GM18499 (cell line): ENCODE results near the gene RAB6A.
"Not testable (repeated sequence)": the region's sequence is repeated elsewhere in the genome, so short reads cannot be mapped to it uniquely, and the experiment has no call there.

Experiments
- ATAC-seq: cut with Tn5 transposase; IDR thresholded peaks from one replicate; pipeline ENCODE4 v1.9.1; 2021; ENCODE audit warnings: moderate number of reproducible peaks; ENCODE audit not compliant: insufficient read depth, unreplicated experiment

RAB6A gene

GRCh38 chr11:73729594-73730206 is 31.2 kb downstream of the RAB6A start:
- no peak for ATAC-seq

DNA sequence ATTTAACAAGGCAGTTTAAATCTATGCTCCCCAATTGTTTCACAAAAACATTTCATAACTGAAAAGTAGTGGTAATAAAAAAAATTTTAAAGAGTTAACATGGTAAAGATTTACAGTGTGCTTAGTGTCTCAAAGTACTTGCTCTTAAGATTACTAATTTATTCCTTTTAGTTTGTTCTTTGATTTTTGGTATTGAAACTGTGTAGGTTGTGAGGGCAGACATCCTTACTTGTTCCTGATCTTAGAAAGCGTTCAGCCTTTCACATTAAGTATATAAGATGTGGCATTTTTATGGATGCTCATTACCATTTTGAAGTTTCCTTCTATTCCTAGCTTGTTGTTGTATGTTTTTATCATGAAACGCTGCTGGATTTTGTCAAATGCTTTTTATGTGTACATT is 32.9 kb downstream of the RAB6A start:
- no peak for ATAC-seq

DNA sequence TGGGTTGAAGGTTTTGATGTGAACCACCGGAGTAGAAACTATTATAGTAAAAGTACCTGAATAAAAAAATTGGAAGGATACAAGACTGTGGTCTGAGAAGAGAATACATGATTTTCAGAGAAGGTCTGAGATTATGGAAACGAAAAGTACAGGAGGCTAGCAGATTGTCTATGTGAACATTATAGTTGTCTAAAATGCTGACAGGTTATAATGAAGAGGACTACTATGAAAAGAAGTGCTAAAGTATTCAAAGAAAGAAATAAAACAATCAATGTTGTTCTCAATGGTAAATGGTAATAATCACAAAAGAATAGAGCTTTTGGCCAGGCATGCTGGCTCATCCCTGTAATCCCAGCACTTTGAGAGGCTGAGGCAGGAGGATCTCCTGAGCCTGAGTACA is 34.0 kb downstream of the RAB6A start:
- no peak for ATAC-seq

DNA sequence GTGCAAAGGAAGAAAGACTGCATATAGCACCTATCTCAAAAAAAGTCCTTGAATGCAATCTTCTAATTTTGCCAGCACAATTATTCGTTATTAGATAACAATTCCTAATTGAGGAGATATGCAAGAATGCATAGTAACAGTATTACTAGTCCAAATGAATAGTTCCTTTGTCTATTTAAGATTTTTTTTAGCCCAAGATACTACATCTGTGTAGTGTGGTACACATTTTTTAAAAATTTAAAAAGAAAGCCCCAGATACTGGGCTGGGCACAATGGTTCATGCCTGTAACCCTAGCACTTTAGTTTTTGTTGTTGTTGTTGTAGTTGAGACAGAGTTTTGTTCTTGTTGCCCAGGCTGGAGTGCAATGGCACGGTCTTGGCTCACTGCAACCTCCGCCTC is 43.7 kb downstream of the RAB6A start:
- ATAC-seq = no peak

GRCh38 chr11:73716153-73717056 is 44.5 kb downstream of the RAB6A start:
- ATAC-seq = no peak

- ATAC-seq = no peak
Measured at GRCh38 chr11:73715541-73715940, 45.3 kb downstream of the RAB6A start.

- ATAC-seq = no peak
Measured at GRCh38 chr11:73710964-73711363, 49.9 kb downstream of the RAB6A start.

GRCh38 chr11:73705053-73705452 is 55.8 kb downstream of the RAB6A start:
- ATAC-seq = no peak

DNA sequence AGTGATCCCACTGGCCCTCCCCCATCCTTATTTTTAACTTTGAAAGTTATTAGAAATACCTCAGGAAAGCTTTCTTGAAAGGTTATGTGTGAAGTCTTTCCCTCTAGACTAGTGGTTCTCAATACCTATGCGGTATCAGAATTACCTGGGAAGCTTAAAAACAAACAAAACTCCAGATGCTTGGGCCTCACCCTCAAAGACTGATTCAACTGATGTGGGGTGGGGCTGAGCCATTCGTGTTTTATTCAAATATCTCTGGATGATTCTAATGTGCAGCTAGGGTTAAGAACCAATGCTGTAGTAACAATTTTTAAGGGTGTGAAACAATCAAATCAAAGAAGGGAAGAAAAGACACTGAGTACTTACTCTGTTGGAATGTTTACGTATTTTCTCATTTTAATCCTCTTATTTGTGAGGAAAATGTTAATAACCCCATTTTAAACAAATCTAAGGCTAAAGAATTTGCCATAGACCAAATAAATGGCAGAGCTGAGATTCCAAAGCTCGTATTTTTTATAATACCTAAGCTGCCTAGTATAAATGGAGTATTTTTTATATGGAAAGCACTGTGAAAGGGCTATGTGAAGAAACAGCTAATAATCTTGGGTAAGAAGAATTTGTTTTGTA is 66.9 kb downstream of the RAB6A start:
- ATAC-seq = no peak

GRCh38 chr11:73680687-73681086 is 80.2 kb downstream of the RAB6A start:
- ATAC-seq = no peak

DNA sequence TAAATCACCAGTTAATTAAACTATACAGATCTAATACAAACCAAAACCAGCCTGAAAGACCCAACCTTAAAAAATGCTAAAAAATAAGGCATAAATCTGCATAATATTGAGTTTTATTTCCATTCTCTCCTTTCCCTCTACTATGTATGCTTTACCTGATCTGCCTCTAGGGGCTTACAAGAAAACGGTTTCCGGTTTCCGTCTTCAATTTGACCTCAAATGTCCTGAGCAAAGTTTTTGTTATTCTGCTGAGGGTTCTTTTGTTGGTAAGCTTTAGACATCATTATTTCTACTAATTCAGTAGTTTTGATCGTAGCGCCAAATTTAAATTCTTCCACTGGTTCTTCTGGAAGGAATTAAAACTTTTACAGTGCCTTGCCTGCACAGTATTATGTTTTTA is 84.3 kb downstream of the RAB6A start:
- not testable (repeated sequence) for ATAC-seq

GRCh38 chr11:73671701-73672100 is 89.2 kb downstream of the RAB6A start:
- ATAC-seq = no peak

DNA sequence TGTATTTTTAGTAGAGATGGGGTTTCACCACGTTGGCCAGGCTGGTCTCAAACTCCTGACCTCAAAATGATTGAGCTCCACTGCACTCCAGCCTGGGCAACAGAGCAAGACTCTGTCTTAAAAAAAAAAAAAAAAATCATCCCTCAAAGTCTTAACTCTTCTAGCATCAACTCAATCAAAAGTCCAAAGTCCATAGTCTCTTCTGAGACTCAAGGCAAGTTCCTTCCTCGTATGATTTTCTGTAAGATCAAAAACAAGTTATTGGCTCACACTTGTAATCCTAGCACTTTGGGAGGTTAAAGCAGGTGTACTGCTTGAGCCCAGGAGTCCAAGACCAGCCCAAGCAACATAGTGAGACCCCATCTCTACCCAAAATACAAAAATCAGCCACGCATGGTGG is 90.1 kb downstream of the RAB6A start:
- no peak for ATAC-seq

- no peak for ATAC-seq
Measured at GRCh38 chr11:73667891-73668290, 93.0 kb downstream of the RAB6A start.

- ATAC-seq = no peak
Measured at GRCh38 chr11:73664877-73665276, 96.0 kb downstream of the RAB6A start.

DNA sequence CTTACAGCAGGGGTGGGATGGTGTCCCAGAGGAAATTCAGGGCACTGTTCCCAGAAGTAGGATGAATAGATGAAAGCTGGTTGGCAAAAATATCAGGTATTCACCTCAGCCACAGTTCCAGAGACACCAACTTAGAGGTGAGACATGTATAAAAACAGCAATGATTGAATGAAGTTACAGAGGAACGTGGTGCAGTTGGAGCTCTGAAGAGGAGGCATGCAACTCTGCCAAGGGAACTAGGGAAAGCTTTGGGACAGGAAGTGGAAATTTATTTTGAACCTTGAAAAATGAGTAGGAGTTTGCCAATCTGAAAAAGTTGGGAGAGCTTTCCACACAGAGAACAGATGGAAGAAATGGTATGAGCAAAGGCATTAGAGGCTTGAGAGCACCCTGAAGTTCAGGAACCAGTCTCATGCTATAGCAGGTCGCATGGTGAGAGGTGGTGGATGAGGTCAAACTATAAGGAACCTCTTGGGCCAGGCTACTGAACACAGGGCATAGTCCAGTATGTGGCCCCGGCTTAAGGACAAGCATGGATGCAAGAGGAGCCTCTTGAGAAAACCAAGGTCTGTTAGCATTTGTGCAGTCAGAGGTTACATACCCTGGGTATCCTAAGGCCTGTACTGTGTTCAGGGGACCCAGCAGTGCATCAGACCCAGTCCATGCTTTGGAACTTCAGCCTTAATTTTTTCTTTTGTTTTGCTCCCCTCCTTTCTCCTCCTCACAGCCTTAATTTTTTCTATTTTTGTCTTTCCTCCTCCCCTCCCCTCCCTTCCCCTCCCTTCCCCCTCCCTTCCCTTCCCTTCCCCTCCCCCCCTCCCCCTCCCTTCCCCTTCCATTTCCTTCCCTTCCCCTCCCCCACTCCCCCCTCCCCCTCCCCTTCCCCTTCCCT is 97.0 kb downstream of the RAB6A start:
- no peak for ATAC-seq

DNA sequence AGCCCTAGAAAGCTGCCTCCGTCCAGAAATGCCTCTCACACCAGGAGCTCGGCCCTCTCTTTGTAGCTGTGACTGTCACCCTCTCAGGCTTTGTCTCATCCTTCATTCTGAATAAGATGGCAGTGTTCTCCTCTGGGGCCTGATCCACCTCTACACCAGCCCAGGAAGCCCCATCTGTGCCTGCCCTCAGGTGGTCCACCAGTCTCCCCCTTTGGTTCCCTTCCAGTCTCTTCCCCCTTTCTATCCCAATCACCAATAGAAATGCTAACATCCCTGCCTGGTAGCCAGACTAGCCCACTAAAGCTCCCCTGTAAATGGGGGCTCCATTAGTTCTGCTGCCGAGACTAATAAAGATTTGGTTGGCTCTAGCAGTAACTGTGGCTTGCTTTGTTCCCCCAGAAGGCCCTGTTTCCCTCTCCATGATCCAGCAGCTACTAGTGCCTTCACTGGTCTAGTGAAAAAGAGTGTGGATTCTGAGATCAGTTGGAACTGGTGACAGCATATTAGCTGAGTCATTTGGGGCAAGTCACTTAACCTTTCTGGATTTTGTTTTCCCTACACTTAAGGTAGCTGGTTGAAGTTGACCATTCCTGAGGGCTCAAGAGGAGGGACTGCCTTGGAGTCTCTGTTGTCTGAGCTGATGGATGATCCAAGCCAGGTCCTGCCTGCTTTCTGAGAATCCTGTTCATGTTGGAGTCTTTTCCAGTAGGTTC is 98.3 kb downstream of the RAB6A start:
- no peak for ATAC-seq

DNA sequence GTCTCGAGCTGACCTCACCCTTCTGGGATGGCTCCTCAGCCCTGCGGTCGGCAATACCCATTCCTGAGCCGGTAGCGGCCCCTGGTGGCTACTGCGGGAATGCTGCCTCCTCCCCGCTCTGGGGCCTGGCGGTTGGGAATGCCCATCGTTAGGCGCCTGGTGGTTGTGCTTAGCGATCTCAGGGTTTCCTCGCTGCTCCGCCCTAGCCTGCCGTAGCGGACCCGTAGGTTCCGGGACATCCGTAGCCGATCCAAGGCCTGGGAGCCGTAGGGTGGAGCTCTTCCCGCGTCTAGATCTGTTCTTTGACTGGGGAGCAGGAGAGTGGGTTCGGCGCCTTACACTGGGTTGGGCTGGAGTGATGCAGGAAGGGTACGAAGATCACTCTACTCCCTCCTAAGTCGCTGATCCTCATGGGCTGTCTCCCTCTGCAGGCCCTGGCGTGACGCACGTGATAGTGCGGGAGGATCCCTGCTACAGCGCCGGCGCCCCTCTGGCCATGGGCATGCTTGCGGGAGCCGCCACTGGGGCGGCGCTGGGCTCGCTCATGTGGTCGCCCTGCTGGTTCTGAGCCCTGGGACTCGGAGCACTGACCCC is 99.7 kb downstream of the RAB6A start:
- no peak for ATAC-seq

DNA sequence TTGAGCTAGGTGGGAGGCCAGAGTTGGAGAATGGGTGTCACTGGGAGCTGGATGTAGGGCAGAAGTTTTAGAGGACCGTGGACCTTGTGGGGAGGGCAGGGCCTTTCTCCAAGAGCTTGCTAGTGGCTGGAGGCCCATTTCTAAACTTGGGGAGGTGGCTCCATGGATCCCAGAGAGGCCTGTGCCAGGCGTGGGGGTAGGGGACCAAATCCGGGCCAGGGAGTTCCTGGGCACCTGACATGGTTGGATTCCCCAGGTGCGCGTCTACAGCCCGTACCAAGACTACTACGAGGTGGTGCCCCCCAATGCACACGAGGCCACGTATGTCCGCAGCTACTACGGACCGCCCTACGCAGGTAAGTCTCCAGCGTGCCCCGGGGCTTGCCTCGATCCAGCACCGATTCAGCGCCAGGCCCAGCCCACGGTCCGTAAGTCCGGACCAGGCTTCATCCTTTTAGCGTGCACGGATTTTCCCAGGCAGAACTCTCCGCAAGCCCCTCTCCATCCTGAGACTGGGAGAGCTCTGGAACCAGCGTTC is 100.3 kb downstream of the RAB6A start:
- ATAC-seq = no peak
